Measurements from ENCODE around the gene MYOG.

DNA sequence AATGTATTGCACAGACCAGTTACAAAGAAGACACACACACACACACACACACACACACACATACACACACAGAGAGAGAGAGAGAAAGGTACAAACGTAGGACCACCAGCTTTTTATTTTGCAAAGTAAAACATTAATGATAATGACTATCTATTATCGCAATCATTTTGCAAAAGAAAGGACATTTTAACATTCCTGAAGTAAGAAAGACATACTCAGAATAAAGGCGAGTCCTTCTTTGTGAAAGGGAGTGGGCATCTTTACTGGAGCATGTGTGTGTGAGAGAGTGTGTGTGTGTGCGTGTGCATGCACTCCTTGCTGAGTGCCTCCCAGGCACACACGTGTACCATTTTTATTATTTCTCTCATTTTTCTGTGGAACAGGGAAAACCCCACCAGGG, 31.2 kb downstream of the MYOG start:
- TF ChIP-seq ZNF274 (IDR thresholded peaks at IDR 0.05; ENCODE audit: low read depth, low read length) (no peak), YY1 (IDR thresholded peaks at IDR 0.05; ENCODE audit: insufficient read depth, insufficient read length) (no peak)
